SK-N-SH (cell line): Measurements from ENCODE around the gene PYDC1. TPM values are rescaled to one million over a fixed set of nuclear protein-coding genes. Genes with fewer than 3 reads are reported as not detected.

Experiments used
- CTCF ChIA-PET: fragments of 300-600, 350-600 bp; formaldehyde crosslinking; extraction: SDS; loops from one replicate; lab custom pipeline; 2021; lab: Yijun Ruan, JAX
- POLR2A ChIA-PET: fragments of 350-600 bp; sonication (Branson Sonifier 250); formaldehyde crosslinking; extraction: SDS; loops from one replicate; lab custom pipeline; 2020; ENCODE audit warnings: antibody characterized with exemption, inconsistent platforms; lab: Yijun Ruan, JAX
- DNase-seq: peaks from one replicate; pipeline ENCODE4 v3.0.0; 2012
- H2AFZ ChIP-seq: fragments of 200-600 bp; sonication (generic); 2 replicates; pipeline ENCODE4 v1.8.1; 2016; ENCODE audit warnings: antibody characterized with exemption, mild to moderate bottlenecking, low read depth
- H3F3A ChIP-seq: fragments of 200-600 bp; sonication (generic); replicated peaks from 2 replicates; pipeline ENCODE3; 2016; ENCODE audit warnings: antibody characterized with exemption, mild to moderate bottlenecking; ENCODE audit not compliant: insufficient read depth
- H3K27ac ChIP-seq, 2 experiments: fragments of 200-500 bp in 1 of 2; fragments of 200-600 bp in 1 of 2; sonication (Bioruptor generic) in 1 of 2; sonication (generic), shearing (Covaris generic) in 1 of 2; 2 replicates each; pipeline versions ENCODE4 v1.5.1 to v1.6.1; 2014 to 2016; ENCODE audit warnings: low read depth in 2 of 2, inconsistent platforms in 1 of 2, low read length in 1 of 2, mild to moderate bottlenecking in 1 of 2, mixed read lengths in 1 of 2
- H3K27me3 ChIP-seq: fragments of 200-600 bp; sonication (generic), shearing (Covaris generic); 2 replicates; pipeline ENCODE4 v1.6.1; 2016; ENCODE audit warnings: mixed run types; ENCODE audit not compliant: insufficient read depth
- H3K36me3 ChIP-seq, 2 experiments: fragments of 200-500 bp in 1 of 2; fragments of 200-600 bp in 1 of 2; sonication (Bioruptor generic) in 1 of 2; sonication (generic) in 1 of 2; replicated peaks in 1 of 2; 2 replicates each; pipeline versions ENCODE3 to v1.5.1; 2014 to 2016; ENCODE audit warnings: low read length in 1 of 2, mild to moderate bottlenecking in 1 of 2; ENCODE audit not compliant: insufficient read depth in 2 of 2, control insufficient read depth in 1 of 2
- H3K4me1 ChIP-seq, 2 experiments: fragments of 200-500 bp in 1 of 2; fragments of 200-600 bp in 1 of 2; sonication (Bioruptor generic) in 1 of 2; sonication (generic), shearing (Covaris generic) in 1 of 2; 2 replicates each; pipeline versions ENCODE4 v1.5.1 to v1.6.1; 2014 to 2016; ENCODE audit warnings: low read depth in 1 of 2, low read length in 1 of 2, mixed run types in 1 of 2; ENCODE audit not compliant: insufficient read depth in 2 of 2, control insufficient read depth in 1 of 2
- H3K4me2 ChIP-seq: fragments of 200-600 bp; sonication (generic), shearing (Covaris generic); 2 replicates; pipeline ENCODE4 v1.6.1; 2017; ENCODE audit warnings: mixed run types
- H3K4me3 ChIP-seq, 2 experiments: fragments of 200-500 bp in 1 of 2; fragments of 200-600 bp in 1 of 2; sonication (Bioruptor generic) in 1 of 2; sonication (generic), shearing (Covaris generic) in 1 of 2; 2 replicates each; pipeline versions ENCODE4 v1.5.1 to v1.8.1; 2014 to 2016; ENCODE audit warnings: low read depth in 2 of 2, inconsistent platforms in 1 of 2, low read length in 1 of 2, mild to moderate bottlenecking in 1 of 2, mixed read lengths in 1 of 2, moderate library complexity in 1 of 2
- H3K79me2 ChIP-seq: fragments of 200-600 bp; sonication (generic); 2 replicates; pipeline ENCODE4 v1.8.1; 2017; ENCODE audit warnings: mild to moderate bottlenecking; ENCODE audit not compliant: insufficient read depth
- H3K9ac ChIP-seq: fragments of 200-600 bp; sonication (generic); 2 replicates; pipeline ENCODE4 v1.6.1; 2017; ENCODE audit warnings: mixed run types
- H3K9me2 ChIP-seq: fragments of 200-600 bp; sonication (generic); 2 replicates; pipeline ENCODE4 v1.6.1; 2017; ENCODE audit warnings: mixed run types
- H3K9me3 ChIP-seq: fragments of 200-600 bp; sonication (generic); 2 replicates; pipeline ENCODE4 v1.6.1; 2017; ENCODE audit warnings: mixed run types, mild to moderate bottlenecking, moderate library complexity
- H4K20me1 ChIP-seq: fragments of 200-600 bp; sonication (generic); 2 replicates; pipeline ENCODE4 v1.6.1; 2017; ENCODE audit warnings: mild to moderate bottlenecking, mixed run types; ENCODE audit not compliant: insufficient read depth
- CHD2 ChIP-seq: fragments of 150-350 bp; IDR thresholded peaks from 2 replicates; pipeline ENCODE4 v1.6.1; 2018; ENCODE audit warnings: low read length; ENCODE audit not compliant: partially characterized antibody
- ELF1 ChIP-seq: IDR thresholded peaks from 2 replicates; pipeline ENCODE4 v1.4.0; 2012
- EP300 ChIP-seq, 2 experiments: IDR thresholded peaks; 2 replicates each; pipeline versions ENCODE4 v1.4.0 to v1.6.1; 2012; ENCODE audit warnings: borderline replicate concordance in 1 of 2, low read depth in 1 of 2, low read length in 1 of 2
- EZH2phosphoT487 ChIP-seq: fragments of 200-600 bp; sonication (generic); IDR thresholded peaks from 2 replicates; pipeline ENCODE4 v1.6.1; 2017; ENCODE audit warnings: low read depth, mixed run types, mild to moderate bottlenecking, antibody characterized with exemption, moderate library complexity, borderline replicate concordance
- FOXJ3 ChIP-seq: sonication (generic); formaldehyde crosslinking; IDR thresholded peaks from 2 replicates; pipeline ENCODE4 v1.5.1; 2020; ENCODE audit warnings: mild to moderate bottlenecking, missing genetic modification reagents
- FOXM1 ChIP-seq: IDR thresholded peaks from 2 replicates; pipeline ENCODE4 v1.4.0; 2012; ENCODE audit warnings: low read depth, mild to moderate bottlenecking
- GATA2 ChIP-seq: sonication (generic); formaldehyde crosslinking; IDR thresholded peaks from 2 replicates; pipeline ENCODE4 v1.5.0; 2020; ENCODE audit warnings: mild to moderate bottlenecking, missing genetic modification reagents
- IRF3 ChIP-seq: fragments of 150-350 bp; IDR thresholded peaks from 2 replicates; pipeline ENCODE4 v1.6.1; 2016; ENCODE audit warnings: mild to moderate bottlenecking, low read depth, low read length
- JUND ChIP-seq: IDR thresholded peaks from 2 replicates; pipeline ENCODE4 v1.4.0; 2012
- MAX ChIP-seq: IDR thresholded peaks from 2 replicates; pipeline ENCODE4 v1.4.0; 2012; ENCODE audit warnings: low read depth
- NFIC ChIP-seq: IDR thresholded peaks from 2 replicates; pipeline ENCODE4 v1.4.0; 2012; ENCODE audit warnings: borderline replicate concordance
- POLR2AphosphoS5 ChIP-seq: IDR thresholded peaks from 2 replicates; pipeline ENCODE4 v1.6.1; 2012; ENCODE audit warnings: low read depth, low read length
- RAD21 ChIP-seq: IDR thresholded peaks from 2 replicates; pipeline ENCODE4 v1.6.1; 2012; ENCODE audit warnings: mild to moderate bottlenecking, low read length
- RFX5 ChIP-seq: IDR thresholded peaks from 2 replicates; pipeline ENCODE4 v1.6.1; 2012; ENCODE audit warnings: mild to moderate bottlenecking, improper control_type of control experiment, low read length
- RXRA ChIP-seq: IDR thresholded peaks from 2 replicates; pipeline ENCODE4 v1.4.0; 2012; ENCODE audit warnings: low read depth, mild to moderate bottlenecking, borderline replicate concordance
- TAF1 ChIP-seq: IDR thresholded peaks from 2 replicates; pipeline ENCODE4 v1.6.1; 2012; ENCODE audit warnings: low read depth, mild to moderate bottlenecking, low read length, moderate library complexity, borderline replicate concordance
- whole genome bisulfite sequencing: methylation state at CpG from one replicate; pipeline ENCODE4 v1.1.6; 2017; ENCODE audit warnings: low lambda C conversion rate; 5-methylcytosine and 5-hydroxymethylcytosine counted together
- polyA plus RNA-seq, 3 experiments: library from polyadenylated mRNA; depleted of rRNA; stranded (reverse); fragments of >200 nt; gene quantifications; 2 replicates each; pipeline ENCODE4 v1.2.3, GENCODE V29; 2012
- TF ChIP-seq, protein P1 (sequence below): fragments of 150-350 bp; IDR thresholded peaks from 2 replicates; pipeline ENCODE4 v1.6.1; 2017; ENCODE audit warnings: antibody characterized with exemption, low read length, low read depth, borderline replicate concordance
- TF ChIP-seq, protein P2 (sequence below): fragments of 200-600 bp; sonication (generic); IDR thresholded peaks from 2 replicates; pipeline ENCODE4 v1.6.1; 2017; ENCODE audit warnings: antibody characterized with exemption, mild to moderate bottlenecking, moderate library complexity

Gene PYDC1
- polyA plus RNA-seq, 1 of the 3 experiments (the other 2 are of a cell fraction): not detected

DNA sequence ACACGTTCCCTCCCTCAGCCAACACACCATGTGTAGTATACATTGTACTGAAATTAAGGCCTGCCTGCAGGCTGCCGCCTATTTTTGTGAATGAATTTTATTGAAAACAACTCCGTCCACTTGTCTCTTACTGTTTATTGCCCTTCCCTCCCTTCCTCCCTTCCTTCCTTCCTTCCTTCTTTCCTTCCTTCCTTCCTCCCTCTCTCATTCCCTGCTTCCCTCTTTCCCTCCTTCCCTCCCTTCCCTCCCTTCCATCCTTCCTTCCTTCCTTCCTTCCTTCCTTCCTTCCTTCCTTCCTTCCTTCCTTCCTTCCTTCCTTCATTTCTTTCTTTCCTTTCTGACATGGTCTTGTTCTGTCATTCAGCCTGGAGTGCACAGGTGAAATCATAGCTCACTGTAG lies 45.1 kb upstream of the PYDC1 start:
- POLR2A ChIA-PET: no interaction called here
- no peaks in the 10 kb centered on the region for H3K36me3 ChIP-seq
- H3F3A ChIP-seq: no peaks in the 10 kb centered on the region
- peaks cover 59% of the 10 kb centered on the region for H3K27me3 ChIP-seq
- H3K9ac ChIP-seq: no peak overlapping the region
- H3K4me3 ChIP-seq: no peak overlapping the region
- no peak overlapping the region for H3K4me2 ChIP-seq
- no peaks in the 10 kb centered on the region for H4K20me1 ChIP-seq
- CTCF ChIA-PET: no interaction called here
- H3K9me3 ChIP-seq: no peaks in the 10 kb centered on the region
- H3K27ac ChIP-seq: no peak overlapping the region
- H2AFZ ChIP-seq: no peak overlapping the region
- no peaks in the 10 kb centered on the region for H3K9me2 ChIP-seq
- TF ChIP-seq NFIC: no peak
- TF ChIP-seq, all 33 proteins: peak for 0
- H3K79me2 ChIP-seq: no peaks in the 10 kb centered on the region
- DNase-seq: no peak
- 17% methylated on average over 3 of the region's 3 CpGs for WGBS
- no peaks in the 10 kb centered on the region for H3K4me1 ChIP-seq

DNA sequence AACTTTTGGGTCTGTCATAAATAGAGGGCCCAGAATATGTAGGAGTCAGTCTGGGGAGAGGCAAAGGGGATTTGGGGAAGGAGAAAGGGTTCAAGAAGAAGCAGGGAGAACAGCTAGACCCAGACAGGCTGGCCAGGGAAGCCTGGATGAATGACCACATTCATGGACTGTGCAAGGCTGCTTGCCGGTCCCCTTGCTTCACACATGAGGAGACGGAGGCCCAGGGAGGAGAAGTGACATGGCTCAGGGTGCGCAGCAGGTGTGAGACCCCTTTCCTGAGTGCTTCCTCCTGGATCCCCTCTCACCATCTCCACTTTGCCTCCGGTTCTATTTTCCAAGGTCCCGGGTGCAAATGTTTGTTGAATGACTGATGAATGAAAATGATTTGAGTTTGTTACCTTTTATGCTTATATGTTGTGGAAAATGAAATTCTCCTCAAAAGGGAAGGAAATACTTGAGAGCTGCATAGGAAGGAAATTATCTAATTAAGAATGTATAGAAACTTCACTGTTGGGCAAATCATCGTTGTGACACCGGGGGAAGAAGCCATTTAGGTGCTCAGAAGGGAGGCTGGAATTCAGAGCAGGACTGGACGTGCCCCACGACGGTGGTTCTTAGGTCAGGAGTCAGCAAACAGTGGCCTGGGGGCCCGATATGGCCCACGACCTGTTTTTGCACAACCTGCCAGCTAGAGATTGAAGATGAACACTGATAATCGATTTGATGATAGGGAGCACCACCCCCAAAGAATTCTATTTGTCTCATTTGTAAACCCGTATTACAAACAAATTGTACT lies 43.4 kb upstream of the PYDC1 start:
- POLR2A ChIA-PET: no interaction called here
- CTCF ChIA-PET: no interaction called here

More for the DNA sequence above, 43.4 kb upstream of the PYDC1 start:
- Histone ChIP-seq H3K27me3 (peaks cover 66% of the 10 kb centered on the region), H3K9ac (no peak overlapping the region), H3K27ac (no peak overlapping the region), H2AFZ (no peak overlapping the region), H3K4me3 (no peak overlapping the region), H3K36me3 (no peaks in the 10 kb centered on the region), H3K4me2 (no peak overlapping the region), H4K20me1 (no peaks in the 10 kb centered on the region), H3K9me3 (no peaks in the 10 kb centered on the region), H3K9me2 (no peaks in the 10 kb centered on the region), H3K4me1 (no peaks in the 10 kb centered on the region), H3F3A (no peaks in the 10 kb centered on the region), H3K79me2 (no peaks in the 10 kb centered on the region)
- no peak for DNase-seq
- 6% methylated on average over 14 of the region's 14 CpGs for WGBS
- TF ChIP-seq TAF1 (no peak), RXRA (no peak), GATA2 (no peak), FOXM1 (no peak), CHD2 (no peak), MAX (no peak), FOXJ3 (CRISPR knock-in tag) (no peak), EZH2phosphoT487 (no peak), POLR2AphosphoS5 (no peak), RFX5 (no peak), RAD21 (no peak), IRF3 (no peak), ELF1 (no peak), JUND (no peak), EP300 (IDR thresholded peaks at IDR 0.05; ENCODE audit: borderline replicate concordance in 1 of 2, low read depth in 1 of 2, low read length in 1 of 2) (no peak)
- TF ChIP-seq, protein P1, sequence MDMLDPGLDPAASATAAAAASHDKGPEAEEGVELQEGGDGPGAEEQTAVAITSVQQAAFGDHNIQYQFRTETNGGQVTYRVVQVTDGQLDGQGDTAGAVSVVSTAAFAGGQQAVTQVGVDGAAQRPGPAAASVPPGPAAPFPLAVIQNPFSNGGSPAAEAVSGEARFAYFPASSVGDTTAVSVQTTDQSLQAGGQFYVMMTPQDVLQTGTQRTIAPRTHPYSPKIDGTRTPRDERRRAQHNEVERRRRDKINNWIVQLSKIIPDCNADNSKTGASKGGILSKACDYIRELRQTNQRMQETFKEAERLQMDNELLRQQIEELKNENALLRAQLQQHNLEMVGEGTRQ: no peak
- TF ChIP-seq, protein P2, sequence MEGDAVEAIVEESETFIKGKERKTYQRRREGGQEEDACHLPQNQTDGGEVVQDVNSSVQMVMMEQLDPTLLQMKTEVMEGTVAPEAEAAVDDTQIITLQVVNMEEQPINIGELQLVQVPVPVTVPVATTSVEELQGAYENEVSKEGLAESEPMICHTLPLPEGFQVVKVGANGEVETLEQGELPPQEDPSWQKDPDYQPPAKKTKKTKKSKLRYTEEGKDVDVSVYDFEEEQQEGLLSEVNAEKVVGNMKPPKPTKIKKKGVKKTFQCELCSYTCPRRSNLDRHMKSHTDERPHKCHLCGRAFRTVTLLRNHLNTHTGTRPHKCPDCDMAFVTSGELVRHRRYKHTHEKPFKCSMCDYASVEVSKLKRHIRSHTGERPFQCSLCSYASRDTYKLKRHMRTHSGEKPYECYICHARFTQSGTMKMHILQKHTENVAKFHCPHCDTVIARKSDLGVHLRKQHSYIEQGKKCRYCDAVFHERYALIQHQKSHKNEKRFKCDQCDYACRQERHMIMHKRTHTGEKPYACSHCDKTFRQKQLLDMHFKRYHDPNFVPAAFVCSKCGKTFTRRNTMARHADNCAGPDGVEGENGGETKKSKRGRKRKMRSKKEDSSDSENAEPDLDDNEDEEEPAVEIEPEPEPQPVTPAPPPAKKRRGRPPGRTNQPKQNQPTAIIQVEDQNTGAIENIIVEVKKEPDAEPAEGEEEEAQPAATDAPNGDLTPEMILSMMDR: no peak
